GM19467 (cell line): ENCODE data around the gene MAST1.
"Not testable (repeated sequence)": the region's sequence is repeated elsewhere in the genome, so short reads cannot be mapped to it uniquely, and the experiment has no call there.

Source experiments
- ATAC-seq: cut with Tn5 transposase; IDR thresholded peaks from one replicate; pipeline ENCODE4 v1.9.1; 2021; ENCODE audit warnings: mild to moderate bottlenecking, moderate library complexity; ENCODE audit not compliant: unreplicated experiment

MAST1 gene

GRCh38 chr19:12800923-12801465, 37.3 kb upstream of the MAST1 start:
- ATAC-seq: no peak

GRCh38 chr19:12801466-12802266, 36.6 kb upstream of the MAST1 start, which contains the start of the genes PRDX2 and THSD8:
PRDX2 (minus strand) TSS chr19:12801800; CDS start chr19:12801261, 539 bp downstream.
THSD8 (plus strand) TSS chr19:12802069; CDS start chr19:12802072, 3 bp downstream.
- no peak for ATAC-seq

GRCh38 chr19:12802267-12803106, 35.8 kb upstream of the MAST1 start:
- ATAC-seq: no peak

GRCh38 chr19:12804051-12804450, 34.3 kb upstream of the MAST1 start:
- ATAC-seq: no peak

GRCh38 chr19:12806242-12807081, 31.9 kb upstream of the MAST1 start, which contains the start of gene RNASEH2A:
RNASEH2A (plus strand) TSS chr19:12806584; CDS start chr19:12806674, 90 bp downstream.
- ATAC-seq: no peak

GRCh38 chr19:12815088-12815487, 23.2 kb upstream of the MAST1 start:
- no peak for ATAC-seq

GRCh38 chr19:12817188-12817587, 21.1 kb upstream of the MAST1 start:
- ATAC-seq: not testable (repeated sequence)

- ATAC-seq: not testable (repeated sequence)
These were observed 20.5 kb upstream of the MAST1 start for GRCh38 chr19:12817810-12818209.

GRCh38 chr19:12821761-12822160, 16.6 kb upstream of the MAST1 start:
- no peak for ATAC-seq

- ATAC-seq: no peak
These were observed 12.8 kb upstream of the MAST1 start for GRCh38 chr19:12825254-12826131.

GRCh38 chr19:12828494-12828893, 9.8 kb upstream of the MAST1 start:
- ATAC-seq: no peak

GRCh38 chr19:12833418-12833737, 4.9 kb upstream of the MAST1 start:
- no peak for ATAC-seq

GRCh38 chr19:12833738-12834565, 4.4 kb upstream of the MAST1 start:
- no peak for ATAC-seq

- no peak for ATAC-seq
These were observed 3.8 kb upstream of the MAST1 start, which contains the start of gene RTBDN for GRCh38 chr19:12834566-12834943. RTBDN (minus strand) TSS chr19:12834579; CDS start chr19:12829979, 4,600 bp downstream.

- ATAC-seq: no peak
These were observed 3.1 kb upstream of the MAST1 start for GRCh38 chr19:12834976-12835757.

- no peak for ATAC-seq
These were observed 1.8 kb upstream of the MAST1 start for GRCh38 chr19:12836529-12836863.

GRCh38 chr19:12837225-12837624, 1.1 kb upstream of the MAST1 start:
- ATAC-seq: no peak
